Activated T-cell treated with anti-CD3 and anti-CD28 coated beads, Interleukin-2, amount 50 U/mL, for 72 hours (primary cell): Measurements from ENCODE around the gene IP6K3. TPM values are rescaled to one million over a fixed set of nuclear protein-coding genes. Genes with fewer than 3 reads are reported as not detected.
A peak's percentile ranks its signal among the peaks of the same experiment; 100 is the strongest.

Experiments
- ATAC-seq, 2 donors: fragments of 150-1000 bp; cut with Tn5 transposase; replicated peaks in 1 of 2; 2 replicates each; pipeline ENCODE4 v1.10.0; 2021; ENCODE audit warnings: moderate library complexity in 2 of 2, mild to moderate bottlenecking in 1 of 2
- DNase-seq, 2 donors: peaks; one replicate each; pipeline ENCODE4 v3.0.0; 2021 to 2022; ENCODE audit warnings: mixed read lengths in 1 of 2
- H3K27ac Mint-ChIP-seq: one replicate; pipeline ENCODE4 v1.8.0; 2022; ENCODE audit warnings: mild to moderate bottlenecking, moderate library complexity, mixed read lengths
- H3K27me3 Mint-ChIP-seq: one replicate; pipeline ENCODE4 v1.8.0; 2022; ENCODE audit warnings: low read depth, mixed read lengths
- H3K36me3 Mint-ChIP-seq, 2 donors: one replicate each; pipeline ENCODE4 v1.8.0; 2022; ENCODE audit warnings: mixed read lengths in 2 of 2, mild to moderate bottlenecking in 1 of 2; ENCODE audit not compliant: insufficient read depth in 2 of 2
- H3K4me1 Mint-ChIP-seq: one replicate; pipeline ENCODE4 v1.8.0; 2022; ENCODE audit warnings: low read depth, mixed read lengths
- H3K4me3 Mint-ChIP-seq, 2 donors: one replicate each; pipeline ENCODE4 v1.8.0; 2022; ENCODE audit warnings: mild to moderate bottlenecking in 2 of 2, mixed read lengths in 2 of 2, moderate library complexity in 2 of 2
- H3K9me3 Mint-ChIP-seq, 2 donors: one replicate each; pipeline ENCODE4 v1.8.0; 2022; ENCODE audit warnings: mixed read lengths in 2 of 2
- total RNA-seq, 2 donors: library from RNA; stranded (reverse); gene quantifications; one replicate each; pipeline ENCODE4 v1.2.3, GENCODE V29; 2022

Gene IP6K3
- total RNA-seq, 2 donors from 2014 or later = not detected

GRCh38 chr6:33749401-33749800, 2.7 kb upstream of the IP6K3 start:
- no peaks in the 10 kb centered on the region for H3K9me3 Mint-ChIP-seq
- peaks cover under 1% of the 10 kb centered on the region for H3K4me1 Mint-ChIP-seq
- ATAC-seq (no peak), DNase-seq (no peak)
- H3K27ac Mint-ChIP-seq = no peak overlapping the region
- no peaks in the 10 kb centered on the region for H3K36me3 Mint-ChIP-seq
- no peak overlapping the region for H3K4me3 Mint-ChIP-seq
- H3K27me3 Mint-ChIP-seq = no peaks in the 10 kb centered on the region

GRCh38 chr6:33748841-33749240, 2.1 kb upstream of the IP6K3 start:
- ATAC-seq = no peak
- no peaks in the 10 kb centered on the region for H3K36me3 Mint-ChIP-seq
- H3K9me3 Mint-ChIP-seq = no peaks in the 10 kb centered on the region
- H3K27me3 Mint-ChIP-seq = no peaks in the 10 kb centered on the region
- DNase-seq = no peak
- H3K27ac Mint-ChIP-seq = no peak overlapping the region
- no peak overlapping the region for H3K4me3 Mint-ChIP-seq
- peaks cover 4% of the 10 kb centered on the region for H3K4me1 Mint-ChIP-seq

GRCh38 chr6:33747823-33748222, 1.1 kb upstream of the IP6K3 start:
- DNase-seq (no peak), ATAC-seq (no peak)
- Mint-ChIP-seq H3K4me1 (peaks cover 4% of the 10 kb centered on the region), H3K4me3 (no peak overlapping the region), H3K27ac (no peak overlapping the region), H3K27me3 (peaks cover 6% of the 10 kb centered on the region), H3K36me3 (no peaks in the 10 kb centered on the region), H3K9me3 (no peaks in the 10 kb centered on the region)

- no peak overlapping the region for H3K27ac Mint-ChIP-seq
- DNase-seq = no peak
- no peak for ATAC-seq
These were observed 587 bp downstream of the IP6K3 start for GRCh38 chr6:33746036-33746600.

DNA sequence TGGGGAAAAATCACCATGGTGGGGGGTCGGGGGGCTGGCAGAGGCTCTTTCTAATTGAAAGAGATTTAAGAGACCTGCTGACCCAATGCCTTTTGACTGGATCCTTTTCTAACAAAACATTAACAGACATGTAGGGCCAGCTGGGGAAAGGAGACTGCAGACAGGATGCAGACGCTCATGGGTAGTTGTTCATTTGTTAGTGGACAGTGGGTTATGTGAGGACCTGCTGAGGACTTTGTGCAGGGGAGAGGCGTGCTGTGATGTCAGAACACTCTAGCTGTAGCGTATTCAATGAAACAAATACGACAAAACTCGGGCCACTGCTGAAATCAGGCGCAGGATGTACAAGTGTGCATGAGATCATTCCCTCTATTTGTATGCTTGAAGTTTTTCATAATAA, 1.2 kb downstream of the IP6K3 start:
- Mint-ChIP-seq H3K27me3 (peaks cover 16% of the 10 kb centered on the region), H3K27ac (no peak overlapping the region), H3K4me1 (peaks cover 4% of the 10 kb centered on the region), H3K9me3 (no peaks in the 10 kb centered on the region), H3K4me3 (no peak overlapping the region), H3K36me3 (no peaks in the 10 kb centered on the region)
- no peak for ATAC-seq
- DNase-seq = no peak

More at GRCh38 chr6:33746036-33746600, 587 bp downstream of the IP6K3 start:
- no peak overlapping the region for H3K4me3 Mint-ChIP-seq
- H3K9me3 Mint-ChIP-seq = no peaks in the 10 kb centered on the region
- no peaks in the 10 kb centered on the region for H3K36me3 Mint-ChIP-seq
- H3K4me1 Mint-ChIP-seq = peaks cover 4% of the 10 kb centered on the region
- peaks cover 16% of the 10 kb centered on the region for H3K27me3 Mint-ChIP-seq

DNA sequence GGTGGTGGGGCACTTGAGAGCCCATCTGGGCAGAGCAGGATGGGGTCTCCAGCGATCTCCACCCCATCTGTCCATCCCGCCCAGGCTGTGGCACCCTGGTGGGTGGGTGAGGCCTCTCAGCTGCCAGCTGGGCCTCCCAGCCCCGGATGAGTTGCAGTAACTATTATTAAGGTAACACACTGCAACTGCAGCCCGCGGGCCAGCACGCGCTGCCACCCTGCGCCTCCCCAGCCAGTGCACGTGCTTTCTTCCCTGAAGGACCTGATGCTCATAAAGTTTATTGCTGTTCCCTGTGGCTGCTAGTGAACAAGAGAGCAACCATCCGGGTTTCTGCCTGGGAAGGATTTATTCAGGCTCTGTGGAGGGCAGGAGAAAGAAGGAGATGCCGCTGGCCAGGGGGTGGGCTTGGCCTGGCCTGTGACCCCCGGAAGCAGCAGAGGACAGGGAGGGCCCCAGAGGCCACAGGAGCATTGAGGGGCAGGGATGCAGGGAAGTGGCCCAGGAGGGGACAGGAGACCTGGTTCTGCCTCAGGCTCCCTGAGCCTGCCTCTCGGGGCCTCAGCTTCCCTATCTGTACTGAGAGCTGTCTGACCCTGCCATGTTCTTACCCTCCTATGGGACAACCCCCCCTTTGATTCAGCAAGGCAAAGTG, 1.7 kb downstream of the IP6K3 start:
- no peak overlapping the region for H3K4me3 Mint-ChIP-seq

GRCh38 chr6:33744001-33744848, 2.5 kb downstream of the IP6K3 start:
- Mint-ChIP-seq H3K4me3 (no peak overlapping the region), H3K27me3 (peaks cover 16% of the 10 kb centered on the region)

More for the DNA sequence above, 1.7 kb downstream of the IP6K3 start:
- Mint-ChIP-seq H3K27ac (no peak overlapping the region), H3K9me3 (no peaks in the 10 kb centered on the region), H3K4me1 (peaks cover 4% of the 10 kb centered on the region), H3K27me3 (peaks cover 16% of the 10 kb centered on the region), H3K36me3 (no peaks in the 10 kb centered on the region)
- DNase-seq (no peak), ATAC-seq (no peak)

DNA sequence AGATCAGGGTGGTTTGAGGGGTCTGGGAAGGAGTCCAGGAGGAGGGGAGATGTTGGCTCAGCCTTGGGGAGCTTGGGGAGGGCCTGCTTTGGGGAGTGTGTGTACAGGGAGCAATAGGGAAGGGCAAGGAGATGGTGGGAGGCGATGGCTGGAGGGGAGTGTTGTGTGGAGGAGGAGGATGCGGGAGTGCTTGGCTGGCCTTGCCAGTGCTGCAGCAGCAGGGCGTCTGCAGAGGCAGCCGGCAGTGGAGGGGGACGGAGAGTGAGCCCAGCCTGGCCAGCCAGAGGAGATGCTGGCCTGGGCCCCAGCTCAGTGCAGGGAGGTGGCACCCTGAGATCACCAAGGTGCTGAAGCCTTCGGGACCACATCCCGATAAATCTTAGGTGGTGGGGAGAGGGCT, 3.9 kb downstream of the IP6K3 start:
- H3K36me3 Mint-ChIP-seq = no peaks in the 10 kb centered on the region
- DNase-seq (no peak), ATAC-seq (no peak)
- H3K27me3 Mint-ChIP-seq = peaks cover 16% of the 10 kb centered on the region
- no peak overlapping the region for H3K27ac Mint-ChIP-seq
- peaks cover 4% of the 10 kb centered on the region for H3K4me1 Mint-ChIP-seq
- H3K9me3 Mint-ChIP-seq = no peaks in the 10 kb centered on the region
- H3K4me3 Mint-ChIP-seq = no peak overlapping the region

More at GRCh38 chr6:33744001-33744848, 2.5 kb downstream of the IP6K3 start:
- ATAC-seq (peak; percentile 79 to 87), DNase-seq (peak; percentile 76 to 78)
- H3K4me1 Mint-ChIP-seq = peaks cover 4% of the 10 kb centered on the region
- H3K27ac Mint-ChIP-seq = no peak overlapping the region
- H3K36me3 Mint-ChIP-seq = no peaks in the 10 kb centered on the region
- no peaks in the 10 kb centered on the region for H3K9me3 Mint-ChIP-seq

- no peaks in the 10 kb centered on the region for H3K36me3 Mint-ChIP-seq
- H3K4me1 Mint-ChIP-seq = peaks cover 4% of the 10 kb centered on the region
- ATAC-seq (no peak), DNase-seq (no peak)
- no peak overlapping the region for H3K4me3 Mint-ChIP-seq
- peaks cover 16% of the 10 kb centered on the region for H3K27me3 Mint-ChIP-seq
- no peaks in the 10 kb centered on the region for H3K9me3 Mint-ChIP-seq
- no peak overlapping the region for H3K27ac Mint-ChIP-seq
These were observed 4.6 kb downstream of the IP6K3 start for GRCh38 chr6:33742092-33742491.

- ATAC-seq = no peak
- no peak overlapping the region for H3K27ac Mint-ChIP-seq
- H3K9me3 Mint-ChIP-seq = no peaks in the 10 kb centered on the region
These were observed 5.9 kb downstream of the IP6K3 start for GRCh38 chr6:33740794-33741193.

DNA sequence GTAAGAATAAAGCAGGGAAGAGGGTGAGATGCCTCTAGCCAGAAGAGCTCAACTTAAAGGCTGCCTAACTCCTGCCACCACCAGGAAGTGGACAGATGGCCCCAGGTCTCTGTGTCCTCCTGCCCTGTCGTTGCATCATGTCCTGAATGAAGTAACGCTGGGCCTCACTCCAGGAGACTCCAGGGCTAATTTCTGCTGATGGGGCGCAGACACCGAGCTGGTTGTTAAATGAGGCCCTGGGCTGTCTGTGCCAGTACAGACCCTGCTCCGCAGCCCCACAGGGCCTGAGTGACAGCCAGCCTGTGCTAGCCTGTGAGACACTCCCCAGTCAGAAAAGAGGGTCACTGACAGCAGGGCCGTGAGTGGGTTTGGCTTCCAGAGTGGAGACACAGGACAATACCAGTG, 6.5 kb downstream of the IP6K3 start:
- no peak for ATAC-seq
- Mint-ChIP-seq H3K4me1 (peaks cover 4% of the 10 kb centered on the region), H3K4me3 (no peak overlapping the region), H3K27ac (no peak overlapping the region), H3K27me3 (peaks cover 16% of the 10 kb centered on the region), H3K9me3 (no peaks in the 10 kb centered on the region), H3K36me3 (no peaks in the 10 kb centered on the region)
- DNase-seq = no peak

More at GRCh38 chr6:33740794-33741193, 5.9 kb downstream of the IP6K3 start:
- H3K4me1 Mint-ChIP-seq = peaks cover 4% of the 10 kb centered on the region
- no peak for DNase-seq
- peaks cover 16% of the 10 kb centered on the region for H3K27me3 Mint-ChIP-seq
- no peak overlapping the region for H3K4me3 Mint-ChIP-seq
- H3K36me3 Mint-ChIP-seq = no peaks in the 10 kb centered on the region

DNA sequence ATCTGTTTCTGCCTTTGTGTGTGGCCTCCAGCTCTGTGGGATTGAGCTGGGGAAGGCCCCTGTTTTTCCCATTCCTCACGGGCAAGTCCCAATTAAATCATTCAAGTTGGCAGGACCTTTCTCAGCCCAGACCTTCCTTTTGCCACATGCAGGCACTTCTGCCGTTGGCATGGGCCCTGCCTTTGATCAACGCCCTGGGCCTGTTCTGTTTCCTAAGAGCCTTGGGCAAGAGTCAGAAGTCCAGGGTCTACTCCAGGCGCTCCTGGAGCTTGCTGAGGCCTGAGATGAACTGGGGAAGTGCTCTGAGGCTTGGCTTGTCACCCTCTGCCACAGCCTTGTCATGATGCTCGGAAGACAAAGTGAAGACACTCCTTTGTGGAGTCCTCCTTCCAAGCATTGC, 7.1 kb downstream of the IP6K3 start:
- no peak for ATAC-seq
- H3K9me3 Mint-ChIP-seq = no peaks in the 10 kb centered on the region
- DNase-seq = no peak
- H3K27ac Mint-ChIP-seq = no peak overlapping the region
- peaks cover 16% of the 10 kb centered on the region for H3K27me3 Mint-ChIP-seq
- no peak overlapping the region for H3K4me3 Mint-ChIP-seq
- H3K36me3 Mint-ChIP-seq = no peaks in the 10 kb centered on the region
- H3K4me1 Mint-ChIP-seq = peaks cover 4% of the 10 kb centered on the region

DNA sequence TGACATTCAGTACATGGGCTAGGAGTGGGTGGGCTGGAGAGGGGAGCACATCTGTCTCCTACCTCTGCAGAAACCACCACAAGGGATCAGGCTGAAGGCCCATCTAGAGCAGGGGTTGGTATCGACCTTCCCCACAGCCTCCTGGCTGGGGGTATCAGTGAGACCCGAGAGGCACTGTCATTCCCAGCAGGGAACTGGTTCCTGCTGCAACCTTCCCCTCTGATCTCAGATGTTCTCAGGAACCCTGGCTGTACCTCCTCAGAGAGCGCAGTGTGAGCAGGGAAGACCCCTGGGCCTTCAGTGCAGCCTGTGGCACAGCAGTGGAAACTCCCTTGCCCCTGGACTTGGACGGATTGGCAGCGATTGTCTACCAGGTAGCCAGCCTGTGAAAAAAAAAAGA, 7.8 kb downstream of the IP6K3 start:
- H3K9me3 Mint-ChIP-seq = no peaks in the 10 kb centered on the region
- H3K36me3 Mint-ChIP-seq = no peaks in the 10 kb centered on the region
- H3K4me3 Mint-ChIP-seq = no peak overlapping the region
- H3K27me3 Mint-ChIP-seq = peaks cover 16% of the 10 kb centered on the region
- no peak for DNase-seq
- no peak overlapping the region for H3K27ac Mint-ChIP-seq
- no peak for ATAC-seq
- H3K4me1 Mint-ChIP-seq = no peaks in the 10 kb centered on the region
